GM12865 (cell line): ENCODE results near the gene TGM6.

Experiments used
- DNase-seq: peaks from one replicate; pipeline ENCODE4 v3.0.0; 2010; ENCODE audit warnings: low read depth
- H3K4me3 ChIP-seq: 2 replicates; pipeline ENCODE4 v1.5.1; 2011; ENCODE audit warnings: mild to moderate bottlenecking, low read depth, low read length, control low read depth
- CTCF ChIP-seq: IDR thresholded peaks from 2 replicates; pipeline ENCODE4 v1.5.1; 2011; ENCODE audit warnings: low read length, control low read depth, low read depth, inconsistent platforms; ENCODE audit not compliant: insufficient read depth; ENCODE audit errors: missing control alignments

TGM6 gene

GRCh38 chr20:2475850-2476741, 95.4 kb downstream of the TGM6 start:
- no peak for DNase-seq
- no peak overlapping the region for H3K4me3 ChIP-seq
- TF ChIP-seq CTCF: no peak

DNA sequence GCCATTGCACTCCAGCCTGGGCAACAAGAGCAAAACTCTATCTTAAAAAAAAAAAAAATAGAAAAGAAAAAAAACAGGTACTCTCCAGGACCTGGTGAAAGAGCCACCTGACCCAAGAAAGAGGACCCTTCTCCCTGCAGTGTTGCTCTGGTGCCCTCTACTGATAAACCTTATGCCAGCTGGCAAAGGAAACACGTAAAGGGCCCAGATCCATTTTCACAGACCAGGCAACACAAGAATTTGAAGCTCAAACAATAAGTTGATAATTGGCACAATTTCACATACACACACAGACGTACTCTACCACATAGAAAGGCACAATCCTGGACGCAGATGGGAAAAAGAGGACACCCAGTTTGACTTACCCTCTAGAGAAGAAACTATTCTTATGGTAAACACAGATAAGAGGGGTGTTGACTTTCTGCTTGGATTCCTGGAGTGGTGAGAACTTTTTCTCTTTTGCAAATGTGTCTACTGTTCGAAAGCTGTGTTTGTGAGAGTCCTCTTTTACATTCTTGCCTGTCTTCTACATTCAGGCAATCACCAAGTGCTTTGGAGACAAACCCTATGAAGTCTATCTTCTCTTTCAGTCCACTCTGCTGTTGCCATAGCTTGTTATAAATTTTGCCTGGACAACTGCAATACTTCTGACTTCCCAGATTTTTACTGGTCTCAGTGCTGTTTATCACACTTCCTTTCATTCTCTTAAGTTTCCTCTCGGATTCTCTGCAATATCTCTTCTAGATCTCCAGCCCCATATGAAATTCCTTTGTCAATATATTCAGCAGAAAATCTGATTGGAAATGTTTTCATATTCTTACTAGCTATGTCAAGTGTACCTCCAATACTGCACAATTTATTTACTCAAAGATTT, 96.3 kb downstream of the TGM6 start:
- TF ChIP-seq CTCF: no peak
- DNase-seq: no peak
- H3K4me3 ChIP-seq: no peak overlapping the region

DNA sequence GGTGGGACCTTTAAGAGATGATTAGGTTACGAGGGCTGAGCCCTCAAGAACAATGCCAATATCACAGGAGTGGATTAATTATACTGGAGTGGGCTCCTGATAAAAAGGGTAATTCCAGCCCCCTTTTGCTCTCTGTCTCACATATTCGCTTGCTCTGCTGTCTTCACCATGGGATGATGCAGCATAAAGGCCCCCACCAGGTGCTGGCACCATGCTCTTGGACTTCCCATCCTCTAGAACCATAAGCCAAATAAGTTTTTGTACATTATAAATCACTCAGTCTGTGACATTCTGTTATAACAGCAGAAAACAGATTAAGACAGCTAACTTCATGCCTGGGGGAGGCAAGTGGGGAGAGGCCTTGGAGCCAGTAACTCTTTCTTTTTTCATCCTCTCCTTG, 99.7 kb downstream of the TGM6 start:
- no peak for TF ChIP-seq CTCF
- no peak for DNase-seq
- no peak overlapping the region for H3K4me3 ChIP-seq
